ENCODE measurements around the gene ADCY2.

The ADCY2 gene

GRCh38 chr5:7503564-7503963, 107.6 kb downstream of the ADCY2 start:
- Histone ChIP-seq H3K9ac (ENCODE audit: low read depth, low read length) (no peak overlapping the region), H3K27me3 (ENCODE audit: control insufficient read depth, insufficient read depth, low read length) (no peaks in the 10 kb centered on the region), H3K4me1 (ENCODE audit: control insufficient read depth, insufficient read depth, low read length) (peaks cover 29% of the 10 kb centered on the region), H3K4me3 (ENCODE audit: low read depth, low read length) (no peak overlapping the region), H3K27ac (ENCODE audit: low read depth, low read length) (no peak overlapping the region), H3K9me3 (ENCODE audit: control insufficient read depth, insufficient read depth, low read length) (no peaks in the 10 kb centered on the region), H3K36me3 (ENCODE audit: control insufficient read depth, insufficient read depth, low read length) (no peaks in the 10 kb centered on the region)

- Histone ChIP-seq H3K4me3 (ENCODE audit: low read depth, low read length) (no peak overlapping the region), H3K27ac (ENCODE audit: low read depth, low read length) (no peak overlapping the region), H3K36me3 (ENCODE audit: control insufficient read depth, insufficient read depth, low read length) (0 out of 2 replicates have a peak, but pooled peaks cover under 1% of the 10 kb centered on the region), H3K4me1 (ENCODE audit: control insufficient read depth, insufficient read depth, low read length) (peaks cover 28% of the 10 kb centered on the region), H3K9ac (ENCODE audit: low read depth, low read length) (no peak overlapping the region), H3K9me3 (ENCODE audit: control insufficient read depth, insufficient read depth, low read length) (no peaks in the 10 kb centered on the region), H3K27me3 (ENCODE audit: control insufficient read depth, insufficient read depth, low read length) (no peaks in the 10 kb centered on the region)
These were observed 119.5 kb downstream of the ADCY2 start for GRCh38 chr5:7515284-7515914.

DNA sequence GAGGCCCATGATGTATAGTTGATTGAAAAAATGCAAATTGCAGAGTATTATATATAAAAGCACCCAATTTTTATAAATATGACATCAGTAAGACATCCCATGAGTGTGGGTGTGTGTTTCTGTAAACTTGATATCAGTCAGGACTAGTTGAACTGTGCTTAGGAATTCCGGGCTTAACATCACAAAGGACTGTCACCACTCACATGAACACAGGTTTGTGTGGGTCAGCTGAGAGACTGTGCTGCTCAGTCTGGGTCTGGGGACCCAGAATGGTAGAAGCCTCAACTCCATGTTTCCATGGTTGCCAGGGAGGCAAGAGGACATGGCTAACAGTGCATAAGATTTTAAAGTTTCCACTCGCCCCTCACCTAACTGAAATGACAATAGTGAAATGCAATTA, 120.3 kb downstream of the ADCY2 start:
- H3K4me1 ChIP-seq (ENCODE audit: control insufficient read depth, insufficient read depth, low read length): peaks cover 28% of the 10 kb centered on the region
- peaks cover 9% of the 10 kb centered on the region for H3K36me3 ChIP-seq (ENCODE audit: control insufficient read depth, insufficient read depth, low read length)
- no peaks in the 10 kb centered on the region for H3K9me3 ChIP-seq (ENCODE audit: control insufficient read depth, insufficient read depth, low read length)
- no peak overlapping the region for H3K27ac ChIP-seq (ENCODE audit: low read depth, low read length)
- H3K9ac ChIP-seq (ENCODE audit: low read depth, low read length): no peak overlapping the region
- H3K4me3 ChIP-seq (ENCODE audit: low read depth, low read length): no peak overlapping the region
- no peaks in the 10 kb centered on the region for H3K27me3 ChIP-seq (ENCODE audit: control insufficient read depth, insufficient read depth, low read length)

DNA sequence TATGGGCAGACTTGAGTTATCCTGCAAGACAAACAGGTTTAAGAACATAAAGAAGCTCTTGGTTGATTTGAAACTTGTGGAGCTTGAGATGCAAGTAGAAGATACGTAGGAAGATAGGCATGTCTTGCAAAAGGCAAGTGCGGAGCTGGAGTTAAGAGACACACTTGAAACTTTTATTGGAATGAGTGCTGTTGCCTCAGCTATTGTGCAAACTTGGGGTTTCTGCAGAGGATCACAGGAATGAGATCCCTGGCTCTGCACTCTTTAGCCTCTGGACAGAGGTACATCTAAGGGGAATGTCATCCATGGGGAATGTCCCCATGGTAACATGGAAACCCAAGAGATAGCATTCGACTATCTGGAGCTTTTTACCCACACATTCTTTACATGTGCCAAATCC, 121.1 kb downstream of the ADCY2 start:
- Histone ChIP-seq H3K9me3 (ENCODE audit: control insufficient read depth, insufficient read depth, low read length) (no peaks in the 10 kb centered on the region), H3K9ac (ENCODE audit: low read depth, low read length) (no peak overlapping the region), H3K27me3 (ENCODE audit: control insufficient read depth, insufficient read depth, low read length) (no peaks in the 10 kb centered on the region), H3K4me3 (ENCODE audit: low read depth, low read length) (no peak overlapping the region), H3K27ac (ENCODE audit: low read depth, low read length) (no peak overlapping the region), H3K36me3 (ENCODE audit: control insufficient read depth, insufficient read depth, low read length) (peaks cover 16% of the 10 kb centered on the region), H3K4me1 (ENCODE audit: control insufficient read depth, insufficient read depth, low read length) (peaks cover 28% of the 10 kb centered on the region)

DNA sequence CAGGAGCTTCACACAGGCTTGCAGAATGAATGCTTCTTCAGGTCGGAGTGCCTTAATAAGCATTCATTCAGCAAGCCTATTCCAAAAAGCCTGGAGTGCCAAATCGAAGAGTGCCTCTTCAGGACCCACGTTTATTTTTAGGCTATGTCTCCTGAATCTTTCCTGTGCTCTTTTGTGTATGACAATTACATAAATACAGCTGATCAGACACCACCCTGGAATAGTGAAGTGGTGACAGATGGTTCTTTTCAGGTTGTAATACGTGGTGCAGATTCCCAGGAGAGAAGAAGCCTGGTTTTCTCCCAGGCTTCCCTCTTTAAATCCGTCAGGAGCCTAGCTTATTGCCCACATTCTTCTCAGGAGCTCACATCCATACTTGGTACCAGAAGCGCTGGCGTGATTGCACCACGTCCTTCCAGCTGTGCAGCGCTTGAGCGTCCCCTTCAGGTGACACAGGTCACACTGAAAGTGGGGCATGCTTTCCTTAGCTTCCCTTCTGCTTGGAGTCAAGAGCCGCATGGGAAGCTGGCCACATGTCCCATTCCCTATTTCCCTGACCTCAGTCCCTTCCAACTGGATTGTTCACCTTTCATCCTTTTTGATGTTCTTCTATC, 123.1 kb downstream of the ADCY2 start:
- Histone ChIP-seq H3K36me3 (ENCODE audit: control insufficient read depth, insufficient read depth, low read length) (peaks cover 23% of the 10 kb centered on the region), H3K9ac (ENCODE audit: low read depth, low read length) (no peak overlapping the region), H3K4me3 (ENCODE audit: low read depth, low read length) (no peak overlapping the region), H3K9me3 (ENCODE audit: control insufficient read depth, insufficient read depth, low read length) (no peaks in the 10 kb centered on the region), H3K4me1 (ENCODE audit: control insufficient read depth, insufficient read depth, low read length) (peaks cover 26% of the 10 kb centered on the region), H3K27ac (ENCODE audit: low read depth, low read length) (no peak overlapping the region), H3K27me3 (ENCODE audit: control insufficient read depth, insufficient read depth, low read length) (no peaks in the 10 kb centered on the region)

DNA sequence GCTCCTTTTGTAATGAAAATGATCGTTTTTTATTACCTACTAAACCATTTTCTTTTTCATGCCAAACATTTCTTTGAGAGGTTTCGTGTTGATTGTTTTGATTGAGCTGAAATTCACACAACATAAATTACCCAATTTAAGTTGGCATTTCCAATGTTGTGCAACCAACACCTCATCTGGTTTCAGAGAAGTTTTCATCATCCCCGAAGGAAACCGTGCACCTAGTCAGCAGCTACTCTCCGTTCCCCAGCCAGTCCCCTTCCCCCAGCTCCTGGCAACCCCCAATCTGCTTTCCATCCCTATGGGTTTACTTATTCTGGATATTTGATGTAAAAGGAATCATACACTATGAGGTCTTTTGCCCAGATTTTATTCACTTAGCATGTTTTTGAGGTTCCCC, 123.6 kb downstream of the ADCY2 start:
- Histone ChIP-seq H3K36me3 (ENCODE audit: control insufficient read depth, insufficient read depth, low read length) (peaks cover 28% of the 10 kb centered on the region), H3K27me3 (ENCODE audit: control insufficient read depth, insufficient read depth, low read length) (no peaks in the 10 kb centered on the region), H3K9me3 (ENCODE audit: control insufficient read depth, insufficient read depth, low read length) (no peaks in the 10 kb centered on the region), H3K4me3 (ENCODE audit: low read depth, low read length) (no peak overlapping the region), H3K9ac (ENCODE audit: low read depth, low read length) (no peak overlapping the region), H3K4me1 (ENCODE audit: control insufficient read depth, insufficient read depth, low read length) (peaks cover 22% of the 10 kb centered on the region), H3K27ac (ENCODE audit: low read depth, low read length) (no peak overlapping the region)

GRCh38 chr5:7529880-7530279, 133.9 kb downstream of the ADCY2 start:
- H3K4me3 ChIP-seq (ENCODE audit: low read depth, low read length): no peak overlapping the region
- H3K9ac ChIP-seq (ENCODE audit: low read depth, low read length): no peak overlapping the region
- no peaks in the 10 kb centered on the region for H3K9me3 ChIP-seq (ENCODE audit: control insufficient read depth, insufficient read depth, low read length)
- no peaks in the 10 kb centered on the region; the same call in 1 of the 2 replicates for H3K36me3 ChIP-seq (ENCODE audit: control insufficient read depth, insufficient read depth, low read length)
- H3K27ac ChIP-seq (ENCODE audit: low read depth, low read length): no peak overlapping the region
- no peaks in the 10 kb centered on the region for H3K4me1 ChIP-seq (ENCODE audit: control insufficient read depth, insufficient read depth, low read length)
- H3K27me3 ChIP-seq (ENCODE audit: control insufficient read depth, insufficient read depth, low read length): no peaks in the 10 kb centered on the region

DNA sequence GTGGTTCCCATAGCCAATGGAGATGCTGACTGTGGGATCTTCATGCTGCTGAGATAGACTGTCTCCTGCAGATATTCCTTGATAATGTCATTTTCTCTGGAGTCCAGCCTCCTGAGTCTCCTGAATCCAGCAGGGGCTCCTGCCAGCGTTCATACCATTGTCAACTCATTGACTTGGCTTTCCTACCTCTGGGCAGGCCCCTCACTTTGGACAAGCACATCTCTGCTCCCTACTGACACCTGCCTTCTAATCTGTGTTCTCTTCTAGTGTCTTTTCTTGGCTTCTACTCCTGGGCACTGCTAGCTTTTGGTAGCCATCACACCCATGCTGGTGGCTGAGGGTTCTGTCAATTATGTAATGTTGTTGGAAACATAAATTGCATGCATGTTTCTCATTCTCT, 138.0 kb downstream of the ADCY2 start:
- no peaks in the 10 kb centered on the region; the same call in 1 of the 2 replicates for H3K36me3 ChIP-seq (ENCODE audit: control insufficient read depth, insufficient read depth, low read length)
- no peaks in the 10 kb centered on the region for H3K9me3 ChIP-seq (ENCODE audit: control insufficient read depth, insufficient read depth, low read length)
- H3K4me3 ChIP-seq (ENCODE audit: low read depth, low read length): no peak overlapping the region
- H3K9ac ChIP-seq (ENCODE audit: low read depth, low read length): no peak overlapping the region
- no peak overlapping the region for H3K27ac ChIP-seq (ENCODE audit: low read depth, low read length)
- no peaks in the 10 kb centered on the region for H3K27me3 ChIP-seq (ENCODE audit: control insufficient read depth, insufficient read depth, low read length)
- H3K4me1 ChIP-seq (ENCODE audit: control insufficient read depth, insufficient read depth, low read length): no peaks in the 10 kb centered on the region

- Histone ChIP-seq H3K4me1 (ENCODE audit: control insufficient read depth, insufficient read depth, low read length) (no peaks in the 10 kb centered on the region; the same call in 1 of the 2 replicates), H3K27me3 (ENCODE audit: control insufficient read depth, insufficient read depth, low read length) (no peaks in the 10 kb centered on the region), H3K27ac (ENCODE audit: low read depth, low read length) (no peak overlapping the region), H3K4me3 (ENCODE audit: low read depth, low read length) (no peak overlapping the region), H3K9me3 (ENCODE audit: control insufficient read depth, insufficient read depth, low read length) (no peaks in the 10 kb centered on the region), H3K9ac (ENCODE audit: low read depth, low read length) (no peak overlapping the region), H3K36me3 (ENCODE audit: control insufficient read depth, insufficient read depth, low read length) (no peaks in the 10 kb centered on the region; the same call in 1 of the 2 replicates)
These were observed 138.6 kb downstream of the ADCY2 start for GRCh38 chr5:7534505-7534904.

GRCh38 chr5:7537573-7537972, 141.6 kb downstream of the ADCY2 start:
- Histone ChIP-seq H3K27me3 (ENCODE audit: control insufficient read depth, insufficient read depth, low read length) (no peaks in the 10 kb centered on the region), H3K4me1 (ENCODE audit: control insufficient read depth, insufficient read depth, low read length) (peaks cover 9% of the 10 kb centered on the region; the same call in 1 of the 2 replicates), H3K36me3 (ENCODE audit: control insufficient read depth, insufficient read depth, low read length) (no peaks in the 10 kb centered on the region), H3K9ac (ENCODE audit: low read depth, low read length) (no peak overlapping the region), H3K4me3 (ENCODE audit: low read depth, low read length) (no peak overlapping the region), H3K27ac (ENCODE audit: low read depth, low read length) (no peak overlapping the region), H3K9me3 (ENCODE audit: control insufficient read depth, insufficient read depth, low read length) (no peaks in the 10 kb centered on the region)

DNA sequence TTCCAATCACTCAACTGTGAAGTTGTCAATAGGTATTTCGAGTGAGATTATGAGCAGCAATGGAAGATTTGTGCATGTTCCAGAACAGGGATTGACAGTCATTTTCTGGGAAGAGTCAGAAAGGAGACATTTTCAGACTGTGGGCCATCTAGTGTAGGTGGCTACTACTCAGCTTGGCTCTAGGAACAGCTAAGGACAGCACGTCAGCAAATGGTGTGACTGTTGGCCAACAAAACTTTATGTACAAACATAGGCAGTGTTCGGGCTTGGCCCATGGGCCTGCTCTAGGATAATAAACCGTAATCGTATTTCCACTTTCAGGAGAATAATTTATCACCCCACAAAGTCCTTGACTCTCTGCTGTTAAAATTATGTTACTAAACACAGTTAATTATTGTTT, 143.6 kb downstream of the ADCY2 start:
- H3K9me3 ChIP-seq (ENCODE audit: control insufficient read depth, insufficient read depth, low read length): no peaks in the 10 kb centered on the region
- H3K4me3 ChIP-seq (ENCODE audit: low read depth, low read length): no peak overlapping the region
- H3K27me3 ChIP-seq (ENCODE audit: control insufficient read depth, insufficient read depth, low read length): no peaks in the 10 kb centered on the region
- H3K9ac ChIP-seq (ENCODE audit: low read depth, low read length): no peak overlapping the region
- no peak overlapping the region for H3K27ac ChIP-seq (ENCODE audit: low read depth, low read length)
- no peaks in the 10 kb centered on the region for H3K36me3 ChIP-seq (ENCODE audit: control insufficient read depth, insufficient read depth, low read length)
- H3K4me1 ChIP-seq (ENCODE audit: control insufficient read depth, insufficient read depth, low read length): peaks cover 9% of the 10 kb centered on the region; the same call in 1 of the 2 replicates

Measured in HUES48 (cell line).